Measurements from ENCODE around the gene BRD8.

The BRD8 gene

DNA sequence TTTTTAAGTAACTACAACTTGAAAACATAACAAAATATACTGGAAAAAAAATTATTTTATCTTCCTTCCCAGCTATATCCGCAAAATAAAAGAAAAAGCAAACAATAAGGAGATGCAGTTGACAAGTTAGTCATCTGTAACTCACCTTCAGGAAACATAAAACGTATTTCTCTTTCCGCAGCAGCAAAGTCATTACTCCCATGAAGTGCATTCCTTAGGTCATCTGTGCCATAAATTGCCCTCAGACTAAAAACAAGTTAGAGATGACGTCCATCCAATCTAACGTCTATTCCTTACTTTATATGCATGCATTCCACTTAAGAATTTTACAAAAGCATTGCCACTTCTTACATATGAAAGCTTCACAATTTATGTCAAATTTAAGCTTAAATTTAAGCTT is 50.1 kb downstream of the BRD8 start:
- TF ChIP-seq, protein P1, sequence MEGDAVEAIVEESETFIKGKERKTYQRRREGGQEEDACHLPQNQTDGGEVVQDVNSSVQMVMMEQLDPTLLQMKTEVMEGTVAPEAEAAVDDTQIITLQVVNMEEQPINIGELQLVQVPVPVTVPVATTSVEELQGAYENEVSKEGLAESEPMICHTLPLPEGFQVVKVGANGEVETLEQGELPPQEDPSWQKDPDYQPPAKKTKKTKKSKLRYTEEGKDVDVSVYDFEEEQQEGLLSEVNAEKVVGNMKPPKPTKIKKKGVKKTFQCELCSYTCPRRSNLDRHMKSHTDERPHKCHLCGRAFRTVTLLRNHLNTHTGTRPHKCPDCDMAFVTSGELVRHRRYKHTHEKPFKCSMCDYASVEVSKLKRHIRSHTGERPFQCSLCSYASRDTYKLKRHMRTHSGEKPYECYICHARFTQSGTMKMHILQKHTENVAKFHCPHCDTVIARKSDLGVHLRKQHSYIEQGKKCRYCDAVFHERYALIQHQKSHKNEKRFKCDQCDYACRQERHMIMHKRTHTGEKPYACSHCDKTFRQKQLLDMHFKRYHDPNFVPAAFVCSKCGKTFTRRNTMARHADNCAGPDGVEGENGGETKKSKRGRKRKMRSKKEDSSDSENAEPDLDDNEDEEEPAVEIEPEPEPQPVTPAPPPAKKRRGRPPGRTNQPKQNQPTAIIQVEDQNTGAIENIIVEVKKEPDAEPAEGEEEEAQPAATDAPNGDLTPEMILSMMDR (IDR thresholded peaks at IDR 0.05): no peak

DNA sequence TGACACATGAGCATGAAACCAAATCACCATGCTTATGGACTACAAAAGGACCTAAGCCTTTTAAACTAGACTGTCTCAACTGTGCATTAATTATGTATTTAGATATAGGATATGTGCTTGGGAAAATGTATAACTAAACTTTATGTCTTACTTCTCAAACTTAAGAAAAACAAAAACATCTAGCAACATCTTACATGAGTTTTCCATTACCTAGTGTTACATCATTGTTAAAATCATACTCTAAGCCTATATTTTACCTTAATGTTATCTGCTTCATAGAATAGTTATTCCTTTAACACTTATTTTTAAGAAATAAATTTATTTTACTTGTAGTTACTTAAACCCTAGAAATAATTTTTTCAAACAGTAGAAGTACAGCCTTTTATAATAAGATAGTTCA is 63.2 kb downstream of the BRD8 start:
- TF ChIP-seq, protein P1 (IDR thresholded peaks at IDR 0.05): no peak

DNA sequence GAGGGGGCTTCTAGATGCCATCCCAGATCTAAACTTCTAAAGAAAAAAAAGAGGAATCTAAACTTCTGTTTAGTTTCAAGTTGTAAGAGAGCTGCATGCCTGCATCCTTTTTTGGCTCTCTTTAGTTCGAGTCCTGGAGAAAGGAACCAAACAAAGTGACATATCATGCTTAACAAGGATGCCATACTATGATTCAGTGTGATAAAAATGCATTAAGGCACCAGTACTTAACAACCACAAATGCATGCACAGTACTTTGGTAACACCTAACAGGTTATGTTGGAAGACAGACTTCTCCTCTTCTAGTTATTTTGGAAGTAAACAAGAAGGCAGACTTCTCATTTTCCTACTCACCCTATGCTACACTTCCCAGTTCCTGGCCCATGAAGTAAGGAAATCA is 66.5 kb downstream of the BRD8 start:
- TF ChIP-seq, protein P1 (IDR thresholded peaks at IDR 0.05): no peak

DNA sequence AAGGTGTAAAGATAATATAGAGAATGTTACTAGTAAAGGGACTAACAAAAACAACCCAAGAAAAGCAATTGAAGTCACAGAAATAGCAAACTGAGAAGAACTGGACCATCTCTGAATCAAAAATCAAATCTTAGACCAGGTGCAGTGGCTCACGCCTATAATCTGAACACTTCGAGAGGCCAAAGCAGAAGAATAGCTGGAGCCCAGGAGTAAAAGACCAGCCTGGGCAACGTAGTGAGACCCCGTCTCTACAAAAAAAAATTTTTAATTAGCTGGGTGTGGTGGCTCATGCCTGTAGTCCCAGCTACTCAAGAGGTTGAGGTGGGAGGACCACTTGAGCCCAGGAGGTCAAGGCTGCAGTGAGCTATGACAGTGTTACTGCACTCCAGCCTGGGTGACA is 67.2 kb downstream of the BRD8 start:
- TF ChIP-seq, protein P1 (IDR thresholded peaks at IDR 0.05): no peak

DNA sequence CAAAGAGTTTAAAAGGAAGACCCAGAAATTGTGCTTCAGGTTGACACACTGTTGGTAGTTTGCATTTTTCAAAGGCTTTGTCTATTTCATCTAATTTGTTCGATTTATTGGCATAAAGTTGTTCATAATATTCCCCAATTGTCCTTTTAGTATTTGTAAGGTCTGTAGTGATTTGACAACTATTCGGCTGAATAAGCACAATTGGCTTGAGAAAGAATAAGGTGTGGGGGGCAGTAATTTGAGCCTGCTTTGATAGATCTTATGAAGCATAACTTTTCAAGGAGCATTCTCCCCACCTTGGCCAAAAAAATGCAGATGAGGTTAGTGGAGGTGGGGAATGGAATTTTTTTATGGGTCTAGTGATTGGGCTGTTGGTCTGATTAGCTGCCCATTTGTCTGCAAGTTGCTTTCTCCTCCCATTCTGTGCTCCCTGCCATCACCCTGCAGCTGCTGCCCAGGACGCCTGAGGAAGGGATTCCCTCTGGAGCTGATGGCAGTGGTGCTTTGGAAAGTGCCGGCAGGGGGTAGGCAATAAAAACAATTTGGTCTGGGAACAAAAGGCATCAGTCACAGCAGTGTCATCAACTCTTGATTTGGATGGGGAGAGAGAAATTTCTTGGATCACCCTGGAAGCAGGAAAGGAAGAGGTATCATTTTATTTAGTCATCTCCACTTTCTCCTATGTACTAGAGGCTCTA is 68.0 kb downstream of the BRD8 start:
- TF ChIP-seq, protein P1 (IDR thresholded peaks at IDR 0.05): no peak

DNA sequence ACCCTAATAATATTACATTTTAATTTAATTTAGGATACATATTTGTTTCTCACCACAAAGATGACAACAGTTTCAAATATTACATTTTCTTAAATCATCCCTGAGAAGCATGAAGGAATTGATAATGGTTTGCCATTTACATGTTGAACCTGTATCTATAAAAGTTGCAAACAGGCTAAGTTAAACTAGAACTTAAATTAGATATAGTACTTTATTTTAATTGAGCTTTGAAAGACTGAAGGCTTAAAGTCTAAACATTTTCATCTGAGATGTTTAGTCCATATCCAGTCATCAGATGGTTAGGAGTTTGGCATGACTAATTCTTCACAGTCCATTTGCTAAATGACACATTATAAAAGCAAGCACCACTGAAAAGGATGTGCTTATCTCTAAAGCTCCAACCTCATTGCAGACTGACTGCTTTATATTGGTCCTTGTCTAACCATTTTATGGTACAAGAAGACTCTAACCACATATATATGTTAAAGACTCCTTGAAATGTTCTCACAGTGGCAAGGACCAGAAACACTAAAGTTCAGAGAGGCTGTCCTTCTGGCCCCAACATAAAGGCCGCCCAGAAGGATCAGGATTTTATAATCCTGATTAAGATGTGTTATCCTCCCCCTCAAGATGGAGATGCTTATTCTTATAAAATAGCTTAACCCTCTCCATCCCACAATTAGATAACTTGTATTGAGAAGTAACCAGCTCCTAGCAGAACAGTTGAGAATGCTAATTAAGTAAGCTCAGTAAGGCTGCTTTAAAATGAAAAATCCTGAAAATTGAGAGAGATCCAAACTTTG is 68.8 kb downstream of the BRD8 start:
- TF ChIP-seq, protein P1 (IDR thresholded peaks at IDR 0.05): no peak

DNA sequence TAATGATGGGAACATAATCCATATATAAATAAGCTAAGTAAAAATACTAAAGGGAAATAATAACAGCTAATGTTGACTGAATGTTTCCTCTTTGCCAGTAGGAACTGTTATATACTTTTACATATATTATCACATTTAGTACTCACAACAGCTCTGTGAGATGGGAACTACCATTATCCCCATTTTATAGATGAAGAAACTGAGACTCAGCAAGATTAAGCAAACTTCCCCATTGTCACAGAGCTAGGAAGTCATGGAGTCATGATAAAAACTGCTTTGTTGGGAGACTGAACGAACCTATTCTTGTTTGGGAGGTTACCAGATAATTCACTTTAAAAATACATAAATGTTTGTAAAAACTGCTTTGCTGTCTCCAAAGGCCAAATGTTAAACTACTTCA is 71.2 kb downstream of the BRD8 start:
- TF ChIP-seq, protein P1 (IDR thresholded peaks at IDR 0.05): no peak

Data from LNCAP (cell line).